Measurements from ENCODE around the gene RPL38.

The RPL38 gene

DNA sequence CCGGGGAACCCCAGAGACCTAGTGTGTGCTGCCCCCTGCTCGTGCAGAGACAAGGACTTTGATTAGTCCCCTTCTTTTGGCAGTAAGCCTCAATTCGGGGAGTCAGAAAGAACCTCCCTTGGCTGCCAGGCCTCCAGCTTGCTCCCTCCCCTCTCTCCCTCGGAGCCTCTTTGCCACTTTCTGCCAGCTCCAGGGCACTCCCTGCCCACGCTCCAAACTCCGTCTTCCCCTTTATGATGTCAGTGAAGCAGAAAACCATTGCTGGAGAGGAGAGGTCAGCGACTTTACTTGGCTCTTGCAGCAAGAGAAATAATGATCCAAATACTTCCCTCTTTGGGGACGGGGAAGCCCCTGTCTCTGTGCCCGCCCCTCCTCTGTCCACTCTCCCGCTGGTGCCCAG lies 38.0 kb downstream of the RPL38 start:
- DNase-seq (ENCODE audit: low read depth), result no peak
- TF ChIP-seq, protein P1, sequence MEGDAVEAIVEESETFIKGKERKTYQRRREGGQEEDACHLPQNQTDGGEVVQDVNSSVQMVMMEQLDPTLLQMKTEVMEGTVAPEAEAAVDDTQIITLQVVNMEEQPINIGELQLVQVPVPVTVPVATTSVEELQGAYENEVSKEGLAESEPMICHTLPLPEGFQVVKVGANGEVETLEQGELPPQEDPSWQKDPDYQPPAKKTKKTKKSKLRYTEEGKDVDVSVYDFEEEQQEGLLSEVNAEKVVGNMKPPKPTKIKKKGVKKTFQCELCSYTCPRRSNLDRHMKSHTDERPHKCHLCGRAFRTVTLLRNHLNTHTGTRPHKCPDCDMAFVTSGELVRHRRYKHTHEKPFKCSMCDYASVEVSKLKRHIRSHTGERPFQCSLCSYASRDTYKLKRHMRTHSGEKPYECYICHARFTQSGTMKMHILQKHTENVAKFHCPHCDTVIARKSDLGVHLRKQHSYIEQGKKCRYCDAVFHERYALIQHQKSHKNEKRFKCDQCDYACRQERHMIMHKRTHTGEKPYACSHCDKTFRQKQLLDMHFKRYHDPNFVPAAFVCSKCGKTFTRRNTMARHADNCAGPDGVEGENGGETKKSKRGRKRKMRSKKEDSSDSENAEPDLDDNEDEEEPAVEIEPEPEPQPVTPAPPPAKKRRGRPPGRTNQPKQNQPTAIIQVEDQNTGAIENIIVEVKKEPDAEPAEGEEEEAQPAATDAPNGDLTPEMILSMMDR (IDR thresholded peaks at IDR 0.05; ENCODE audit: insufficient read depth, low read depth, low read length, missing control alignments), result no peak
- no peak overlapping the region for H3K4me3 ChIP-seq (ENCODE audit: low read length)

GRCh38 chr17:74241847-74242246 lies 38.4 kb downstream of the RPL38 start:
- TF ChIP-seq, protein P1 (IDR thresholded peaks at IDR 0.05; ENCODE audit: insufficient read depth, low read depth, low read length, missing control alignments), result no peak
- no peak overlapping the region for H3K4me3 ChIP-seq (ENCODE audit: low read length)
- DNase-seq (ENCODE audit: low read depth), result no peak

GRCh38 chr17:74243013-74243755 lies 39.7 kb downstream of the RPL38 start:
- DNase-seq (ENCODE audit: low read depth), result no peak
- H3K4me3 ChIP-seq (ENCODE audit: low read length), result no peak overlapping the region
- TF ChIP-seq, protein P1 (IDR thresholded peaks at IDR 0.05; ENCODE audit: insufficient read depth, low read depth, low read length, missing control alignments), result no peak

GRCh38 chr17:74244128-74244527 lies 40.6 kb downstream of the RPL38 start:
- TF ChIP-seq, protein P1 (IDR thresholded peaks at IDR 0.05; ENCODE audit: insufficient read depth, low read depth, low read length, missing control alignments), result no peak
- DNase-seq (ENCODE audit: low read depth), result no peak
- H3K4me3 ChIP-seq (ENCODE audit: low read length), result no peak overlapping the region

- no peak overlapping the region for H3K4me3 ChIP-seq (ENCODE audit: low read length)
- TF ChIP-seq, protein P1 (IDR thresholded peaks at IDR 0.05; ENCODE audit: insufficient read depth, low read depth, low read length, missing control alignments), result no peak
- no peak for DNase-seq (ENCODE audit: low read depth)
These were observed 41.1 kb downstream of the RPL38 start for GRCh38 chr17:74244548-74244947.

DNA sequence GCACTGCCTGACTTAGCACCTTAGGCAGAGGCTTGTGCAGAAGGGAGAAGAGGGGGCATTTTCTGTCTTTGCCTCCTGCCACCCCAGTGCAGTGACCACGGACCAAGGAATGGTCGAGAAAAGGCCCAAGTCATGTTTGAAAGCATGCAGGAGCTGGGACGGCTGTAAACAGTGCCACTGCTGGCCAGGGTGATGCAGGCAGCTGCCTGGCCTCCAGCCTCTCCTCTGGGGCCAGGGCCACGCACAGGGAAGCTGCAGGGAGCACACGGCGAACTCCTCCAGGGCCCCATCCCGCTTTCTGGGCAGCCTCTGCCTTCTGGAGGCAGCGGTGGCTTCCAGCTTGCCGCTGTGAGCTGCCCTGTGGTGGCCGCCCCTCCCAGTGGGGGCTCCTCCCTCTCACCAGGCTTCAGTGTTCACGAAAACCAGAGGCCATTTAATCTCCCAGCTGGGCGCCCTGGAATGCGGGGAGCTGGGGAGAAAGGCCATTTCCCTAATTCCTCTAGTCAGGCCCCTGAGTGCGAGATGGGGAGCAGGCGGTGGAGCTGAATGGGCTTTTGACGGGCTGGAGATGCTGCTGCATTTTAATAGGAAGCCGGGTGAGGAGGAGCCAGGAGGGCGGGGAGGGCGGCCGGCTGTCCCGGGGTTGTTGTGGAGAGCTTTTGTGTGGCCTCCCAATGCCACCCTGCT lies 41.8 kb downstream of the RPL38 start:
- TF ChIP-seq, protein P1 (IDR thresholded peaks at IDR 0.05; ENCODE audit: insufficient read depth, low read depth, low read length, missing control alignments), result no peak
- DNase-seq (ENCODE audit: low read depth), result no peak
- no peak overlapping the region for H3K4me3 ChIP-seq (ENCODE audit: low read length)

Measured in epithelial cell of esophagus (primary cell).